RWPE2 (cell line): ENCODE results near the gene ZNF316.
A peak's percentile ranks its signal among the peaks of the same experiment; 100 is the strongest.

ENCODE experiments used
- ATAC-seq: fragments of 200-7000 bp; cut with Tn5 transposase; 3 replicates; pipeline ENCODE4 v1.9.1; 2021; ENCODE audit warnings: low read depth
- DNase-seq: peaks from one replicate; pipeline ENCODE4 v3.0.0-alpha.2; 2020; ENCODE audit warnings: low spot score
- H3K27ac ChIP-seq: fragments of 450-650 bp; 2 replicates; pipeline ENCODE4 v1.5.1; 2017; ENCODE audit warnings: mild to moderate bottlenecking; ENCODE audit not compliant: poor library complexity, severe bottlenecking
- H3K27me3 ChIP-seq: fragments of 250-450 bp; sonication (Bioruptor Pico); 2 replicates; pipeline ENCODE4 v1.5.1; 2021; ENCODE audit warnings: mild to moderate bottlenecking, moderate library complexity; ENCODE audit not compliant: insufficient read depth, poor library complexity, severe bottlenecking
- H3K36me3 ChIP-seq: fragments of 250-450 bp; sonication (Bioruptor Pico); 2 replicates; pipeline ENCODE4 v1.5.1; 2020; ENCODE audit warnings: low read depth, mild to moderate bottlenecking, moderate library complexity
- H3K4me1 ChIP-seq: fragments of 250-450 bp; sonication (Bioruptor Pico); 2 replicates; pipeline ENCODE4 v1.5.1; 2021; ENCODE audit warnings: mild to moderate bottlenecking, moderate library complexity; ENCODE audit not compliant: insufficient read depth, poor library complexity, severe bottlenecking
- H3K4me3 ChIP-seq: fragments of 250-450 bp; sonication (Bioruptor Pico); 2 replicates; pipeline ENCODE4 v1.5.1; 2021; ENCODE audit warnings: mild to moderate bottlenecking, moderate library complexity; ENCODE audit not compliant: severe bottlenecking
- H3K9me3 ChIP-seq: fragments of 250-450 bp; sonication (Bioruptor Pico); 2 replicates; pipeline ENCODE4 v1.5.1; 2021; ENCODE audit warnings: mild to moderate bottlenecking, moderate library complexity; ENCODE audit not compliant: severe bottlenecking
- CTCF ChIP-seq: fragments of 450-650 bp; IDR thresholded peaks from one replicate; pipeline ENCODE4 v1.5.1; 2017; ENCODE audit warnings: mild to moderate bottlenecking, moderate library complexity; ENCODE audit not compliant: poor library complexity, severe bottlenecking

The ZNF316 gene

DNA sequence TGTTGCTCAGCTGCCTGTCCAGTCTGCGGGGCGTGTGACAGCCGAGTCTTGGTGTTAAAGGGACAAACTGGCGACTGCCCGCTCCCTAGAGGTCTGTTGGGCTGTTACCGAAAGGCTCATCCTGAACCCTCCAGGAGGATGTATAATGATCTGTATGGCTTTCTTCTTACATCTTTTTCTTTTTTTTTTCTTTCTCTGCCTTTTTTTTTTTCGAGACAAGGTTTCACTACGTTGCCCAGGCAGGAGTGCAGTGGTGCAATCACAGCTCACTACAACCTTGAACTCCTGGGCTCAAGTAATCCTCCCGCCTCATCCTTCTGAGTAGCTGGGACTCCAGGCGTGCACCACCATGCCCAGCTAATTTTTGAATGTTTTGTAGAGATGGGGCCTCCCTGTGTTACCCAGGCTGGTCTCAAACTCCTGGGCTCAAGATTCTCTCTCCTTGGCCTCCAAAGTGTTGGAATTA, 46.4 kb upstream of the ZNF316 start:
- DNase-seq = no peak
- Histone ChIP-seq H3K27me3 (no peaks in the 10 kb centered on the region), H3K4me3 (peak overlapping the region; percentile 95), H3K4me1 (no peaks in the 10 kb centered on the region), H3K27ac (peak overlapping the region; percentile 47), H3K36me3 (peaks cover 74% of the 10 kb centered on the region), H3K9me3 (no peaks in the 10 kb centered on the region)
- ATAC-seq = no peak
- TF ChIP-seq CTCF = no peak

GRCh38 chr7:6600093-6600492, 37.0 kb upstream of the ZNF316 start:
- ATAC-seq (no peak), DNase-seq (no peak)
- Histone ChIP-seq H3K36me3 (peaks cover 65% of the 10 kb centered on the region), H3K27ac (no peak overlapping the region), H3K27me3 (no peaks in the 10 kb centered on the region), H3K9me3 (no peaks in the 10 kb centered on the region), H3K4me3 (no peak overlapping the region), H3K4me1 (no peaks in the 10 kb centered on the region)
- no peak for TF ChIP-seq CTCF

DNA sequence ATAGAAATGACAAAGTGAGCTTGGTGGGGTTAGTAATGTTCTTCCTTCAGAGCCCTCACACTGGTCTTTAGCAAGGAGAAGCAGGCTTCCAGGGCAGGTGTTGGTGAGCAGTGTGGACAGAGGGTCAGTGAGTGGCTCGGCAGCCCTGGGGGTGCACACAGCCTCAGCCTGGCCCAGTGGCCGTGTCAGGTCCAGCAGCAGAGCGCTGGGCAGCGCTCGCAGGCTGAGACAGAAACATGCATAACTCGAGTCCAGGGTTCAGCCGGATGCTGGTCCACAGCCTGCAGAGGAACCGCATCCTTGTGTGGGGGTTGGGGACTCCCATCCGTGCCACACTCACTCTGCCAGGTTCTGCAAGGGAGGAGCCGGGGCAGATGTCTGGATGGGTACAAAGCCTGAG, 32.7 kb upstream of the ZNF316 start:
- Histone ChIP-seq H3K27me3 (no peaks in the 10 kb centered on the region), H3K36me3 (peaks cover 41% of the 10 kb centered on the region), H3K9me3 (no peaks in the 10 kb centered on the region), H3K4me1 (no peaks in the 10 kb centered on the region), H3K4me3 (no peak overlapping the region), H3K27ac (no peak overlapping the region)
- DNase-seq (no peak), ATAC-seq (no peak)
- TF ChIP-seq CTCF = no peak

- peaks cover 21% of the 10 kb centered on the region for H3K36me3 ChIP-seq
- no peak for ATAC-seq
These were observed 30.1 kb upstream of the ZNF316 start for GRCh38 chr7:6606866-6607583.

More at GRCh38 chr7:6606866-6607583, 30.1 kb upstream of the ZNF316 start:
- no peak overlapping the region for H3K4me3 ChIP-seq
- DNase-seq = no peak
- H3K27ac ChIP-seq = no peak overlapping the region
- no peaks in the 10 kb centered on the region for H3K27me3 ChIP-seq
- TF ChIP-seq CTCF = no peak
- no peaks in the 10 kb centered on the region for H3K9me3 ChIP-seq
- no peaks in the 10 kb centered on the region for H3K4me1 ChIP-seq
